Heart right ventricle (tissue), 16 donors: ENCODE measurements around the gene PIP5KL1. TPM values are rescaled to one million over a fixed set of nuclear protein-coding genes. Genes with fewer than 3 reads are reported as not detected.

Source experiments
- ATAC-seq, 8 donors: fragments of 200-7000 bp; cut with Tn5 transposase; one replicate each; pipeline ENCODE4 v1.9.1; 2020; ENCODE audit warnings: mild to moderate bottlenecking in 8 of 8, moderate library complexity in 8 of 8, moderate number of reproducible peaks in 1 of 8
- DNase-seq, 2 donors: peaks; one replicate each; pipeline ENCODE4 v3.0.0-alpha.2; 2020
- H3K27ac ChIP-seq, 10 donors: fragments of 200-600 bp; sonication (generic) in 2 of 10; one replicate each; pipeline versions ENCODE4 v1.5.0 to v1.8.0; 2020 to 2022; ENCODE audit warnings: mild to moderate bottlenecking in 3 of 10
- H3K27me3 ChIP-seq, 7 donors: fragments of 200-600 bp; one replicate each; pipeline ENCODE4 v1.8.0; 2021 to 2022; ENCODE audit warnings: mild to moderate bottlenecking in 2 of 7
- H3K36me3 ChIP-seq, 9 donors: fragments of 200-600 bp; sonication (generic) in 1 of 9; one replicate each; pipeline versions ENCODE4 v1.5.0 to v1.8.0; 2020 to 2022; ENCODE audit warnings: mild to moderate bottlenecking in 2 of 9
- H3K4me1 ChIP-seq, 9 donors: fragments of 200-600 bp; sonication (generic) in 1 of 9; one replicate each; pipeline versions ENCODE4 v1.5.0 to v1.8.0; 2020 to 2022; ENCODE audit warnings: mild to moderate bottlenecking in 4 of 9
- H3K4me3 ChIP-seq, 10 donors: fragments of 200-600 bp; sonication (generic) in 2 of 10; one replicate each; pipeline versions ENCODE4 v1.5.0 to v1.8.0; 2020 to 2022; ENCODE audit warnings: mild to moderate bottlenecking in 7 of 10, moderate library complexity in 2 of 10
- H3K9me3 ChIP-seq, 11 donors: fragments of 200-600 bp in 10 of 11; sonication (generic) in 2 of 11; one replicate each; pipeline versions ENCODE4 v1.5.0 to v1.8.0; 2013 to 2022; ENCODE audit warnings: mild to moderate bottlenecking in 2 of 11, control low read depth in 1 of 11, moderate library complexity in 1 of 11
- WGBS, 2 donors: extraction: QIAGEN DNeasy Blood & Tissue Kit; methylation state at CpG; one replicate each; pipeline ENCODE4 v1.1.7; 2013; ENCODE audit warnings: inconsistent platforms in 1 of 2; 5-methylcytosine and 5-hydroxymethylcytosine counted together
- intact Hi-C, 10 donors: fragments of 100-400 bp; cut with DNase I; formaldehyde crosslinking; loops; one replicate each; pipeline versions ENCODE4 v1.11.1 to v1.14.2; 2022
- polyA plus RNA-seq, 2 donors: library from polyadenylated mRNA; stranded (reverse); fragments of 200-250 nt; gene quantifications; one replicate each; pipeline ENCODE4 v1.2.3, GENCODE V29; 2013
- total RNA-seq, 10 donors: library from RNA; stranded (reverse); fragmentation: NEBNext Ultra II Directional in 3 of 10; extraction: Animal tissue kit (Norgen Biotek cat#: 25700) in 3 of 10; gene quantifications; one replicate each; pipeline versions ENCODE4 v1.2.1 to v1.2.4, GENCODE V29; 2021 to 2023
- TF ChIP-seq, protein P1 (sequence below), 9 donors: fragments of 200-600 bp; sonication (generic) in 2 of 9; IDR thresholded peaks; one replicate each; pipeline versions ENCODE4 v1.5.0 to v1.8.0; 2021 to 2022; ENCODE audit warnings: antibody characterized with exemption in 9 of 9, mild to moderate bottlenecking in 5 of 9, moderate library complexity in 1 of 9
- donor health status: Arrhythmogenic right ventricular cardiomyopathy.
- donor health status: ischemic (EF 13 %, LVEDD 7.1; RV severe dilation, severe dysfunction).
- donor health status: healthy with polysubstance abuse.
- donor health status: DM: no; HTN: yes; CAD: no.
- donor health status: DM: no; HTN: no; CAD: no.
- donor health status: ischemic (EF 25% LVEDD 6.9; RV normal size, moderate dysfunction).
- donor health status: ischemic (EF 25% LVEDD 5.7; RV mildly dilated, moderate dysfunction).
- donor health status: healthy.
- donor health status: DM: yes; HTN: yes; CAD: no.
- donor health status: Ischemic cardiomyopathy.
- donor health status: ischemic (EF 35%, LVEDD 5.7; RV mildly dilated, moderate dysfunction).
- donor health status: nonischemic (EF 11% LVEDD 7.7; RV severe dilation, severe dysfunction).
- donor health status: DM: yes; HTN: yes; CAD: no.
- donor health status: PGD.
- donor health status: ischemic (EF 29% LVEDD 5.4; RV normal size, mild dysfunction).
- donor health status: nonischemic (EF 23%, LVEDD 6.1; RV moderate dilation, normal function).

The PIP5KL1 gene
- total and polyA plus RNA-seq, 12 donors, result 0.25 to 0.59 (median 0.46) TPM; not detected in 4

DNA sequence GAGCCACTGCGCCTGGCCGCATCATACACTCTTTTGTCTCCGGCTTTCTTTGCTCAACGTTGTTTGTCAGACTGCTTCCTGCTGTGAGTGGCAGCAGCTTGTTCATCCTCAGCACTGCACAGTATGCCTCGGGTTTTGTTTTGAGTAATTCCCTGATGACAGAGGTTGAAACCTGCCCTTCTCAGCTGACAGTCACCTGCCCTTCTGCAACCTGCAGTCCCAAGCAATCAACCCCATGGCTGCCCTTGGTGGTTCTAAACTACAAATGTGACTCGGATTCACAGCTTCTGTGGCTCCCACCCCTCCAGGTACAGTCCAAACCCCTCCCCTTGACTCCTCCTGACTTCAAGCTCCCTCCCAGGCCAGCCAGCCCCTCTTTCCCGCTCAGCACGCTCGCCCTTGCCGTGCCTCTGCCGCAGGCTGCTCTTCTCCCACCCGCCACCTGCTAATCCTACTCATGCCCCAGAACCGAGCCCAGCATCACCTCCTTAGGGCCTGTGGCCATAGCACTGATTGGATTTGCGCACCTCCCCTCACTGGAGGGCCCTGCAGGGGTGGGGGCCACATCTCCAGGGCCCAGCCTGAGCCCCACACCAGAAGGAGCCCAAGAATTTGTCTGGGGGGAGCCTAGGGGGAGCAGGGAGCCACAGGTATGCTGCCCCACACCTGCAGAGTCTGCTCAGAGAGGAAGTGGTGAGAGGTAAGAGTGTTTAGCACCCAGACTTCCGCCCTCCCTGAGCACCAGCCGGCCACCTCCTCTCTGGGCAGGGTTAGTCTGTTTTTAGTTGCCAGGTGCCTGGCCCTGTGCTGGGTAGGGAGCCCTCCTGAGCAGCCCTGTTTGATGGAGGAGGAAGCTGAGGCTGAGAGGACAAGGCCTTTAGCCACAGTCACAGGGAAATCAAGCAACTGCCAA is 40.1 kb upstream of the PIP5KL1 start:
- intact Hi-C loops, result no loop called here
- peak overlapping the region in 1 of 10 donors; percentile 20 for H3K4me3 ChIP-seq
- ATAC-seq, result no peak
- H3K36me3 ChIP-seq, result no peaks in the 10 kb centered on the region
- 71 to 77% methylated on average over 16 of the region's 16 CpGs for WGBS, 2 donors
- no peaks in the 10 kb centered on the region for H3K27me3 ChIP-seq
- H3K27ac ChIP-seq, result peak overlapping the region in 6 of 10 donors; percentile 75 to 93 (median 80)
- TF ChIP-seq, protein P1, sequence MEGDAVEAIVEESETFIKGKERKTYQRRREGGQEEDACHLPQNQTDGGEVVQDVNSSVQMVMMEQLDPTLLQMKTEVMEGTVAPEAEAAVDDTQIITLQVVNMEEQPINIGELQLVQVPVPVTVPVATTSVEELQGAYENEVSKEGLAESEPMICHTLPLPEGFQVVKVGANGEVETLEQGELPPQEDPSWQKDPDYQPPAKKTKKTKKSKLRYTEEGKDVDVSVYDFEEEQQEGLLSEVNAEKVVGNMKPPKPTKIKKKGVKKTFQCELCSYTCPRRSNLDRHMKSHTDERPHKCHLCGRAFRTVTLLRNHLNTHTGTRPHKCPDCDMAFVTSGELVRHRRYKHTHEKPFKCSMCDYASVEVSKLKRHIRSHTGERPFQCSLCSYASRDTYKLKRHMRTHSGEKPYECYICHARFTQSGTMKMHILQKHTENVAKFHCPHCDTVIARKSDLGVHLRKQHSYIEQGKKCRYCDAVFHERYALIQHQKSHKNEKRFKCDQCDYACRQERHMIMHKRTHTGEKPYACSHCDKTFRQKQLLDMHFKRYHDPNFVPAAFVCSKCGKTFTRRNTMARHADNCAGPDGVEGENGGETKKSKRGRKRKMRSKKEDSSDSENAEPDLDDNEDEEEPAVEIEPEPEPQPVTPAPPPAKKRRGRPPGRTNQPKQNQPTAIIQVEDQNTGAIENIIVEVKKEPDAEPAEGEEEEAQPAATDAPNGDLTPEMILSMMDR (IDR thresholded peaks at IDR 0.05), result no peak
- peaks cover 68 to 100% (median 97%) of the 10 kb centered on the region in 9 donors for H3K4me1 ChIP-seq
- no peak for DNase-seq
- H3K9me3 ChIP-seq, result no peaks in the 10 kb centered on the region

DNA sequence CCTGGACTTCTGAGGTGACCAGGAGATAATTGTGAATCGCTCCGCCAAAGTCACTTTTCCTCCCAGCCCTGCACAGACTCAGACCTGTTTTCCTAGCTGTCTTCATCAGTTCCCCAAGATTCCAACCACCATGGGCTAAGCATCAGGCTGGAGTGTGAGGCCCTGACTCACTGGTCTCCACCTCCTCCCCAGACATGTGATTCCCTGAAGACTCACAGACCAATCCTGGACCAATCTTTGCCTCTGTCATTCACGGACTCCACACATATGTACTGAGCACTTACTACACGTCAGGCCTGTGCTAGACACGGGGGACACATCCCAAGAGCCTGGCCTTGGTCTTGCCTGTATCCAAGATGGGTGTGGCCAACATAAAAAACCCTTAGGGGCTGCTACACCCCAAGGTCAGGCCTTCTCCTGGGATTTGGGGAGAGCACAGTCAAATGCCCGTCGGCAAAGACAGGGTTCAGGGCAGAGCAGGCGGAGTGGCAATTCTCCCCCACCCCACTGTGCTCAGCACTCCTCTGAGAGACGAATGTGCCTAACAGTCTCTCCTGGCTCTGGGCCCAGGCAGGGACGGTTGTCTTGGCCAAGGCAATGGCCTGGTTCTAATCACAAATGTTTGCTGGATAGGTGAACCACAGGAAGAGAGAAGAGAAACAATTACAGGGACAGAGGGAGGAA is 38.3 kb upstream of the PIP5KL1 start:
- peak overlapping the region; percentile 9 to 93 (median 70) for H3K27ac ChIP-seq
- no peaks in the 10 kb centered on the region for H3K9me3 ChIP-seq
- no peak overlapping the region for H3K4me3 ChIP-seq
- TF ChIP-seq, protein P1 (IDR thresholded peaks at IDR 0.05), result no peak
- peak; percentile 76 to 80 for DNase-seq
- peak in 5 of 8 donors; percentile 18 to 46 (median 36) for ATAC-seq
- peaks cover 67 to 100% (median 97%) of the 10 kb centered on the region in 9 donors for H3K4me1 ChIP-seq
- no peaks in the 10 kb centered on the region for H3K36me3 ChIP-seq
- WGBS, 2 donors, result 44 to 48% methylated on average over 10 of the region's 10 CpGs
- intact Hi-C loops, result loop anchor here in 1 of 10 donors (10.0 kb wide), 1 partner anchor 1276 kb away; no protein-coding TSS in a partner anchor
- H3K27me3 ChIP-seq, result no peaks in the 10 kb centered on the region

DNA sequence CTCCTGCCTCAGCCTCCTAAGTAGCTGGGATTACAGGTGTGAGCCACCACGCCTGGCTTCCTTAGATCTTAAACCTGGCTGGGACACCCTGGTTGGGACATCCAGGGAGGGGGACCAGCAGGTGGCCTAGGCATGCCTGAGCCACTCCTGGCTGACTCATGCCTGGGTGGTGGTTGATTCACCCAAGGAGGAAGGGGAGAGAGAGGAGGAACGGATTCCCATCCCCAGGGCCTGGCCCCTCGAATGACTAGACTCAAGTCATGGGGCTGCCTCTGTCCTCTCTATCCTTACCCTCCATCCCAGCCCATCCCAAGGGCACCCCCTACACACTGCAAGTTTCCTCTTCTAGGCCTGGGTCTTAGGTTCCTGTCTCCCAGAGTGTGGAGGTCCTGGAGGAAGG is 37.5 kb upstream of the PIP5KL1 start:
- Histone ChIP-seq H3K4me1 (peaks cover 65 to 100% (median 97%) of the 10 kb centered on the region in 9 donors), H3K4me3 (no peak overlapping the region), H3K27ac (peak overlapping the region in 9 of 10 donors; percentile 45 to 93 (median 72)), H3K27me3 (no peaks in the 10 kb centered on the region), H3K9me3 (no peaks in the 10 kb centered on the region), H3K36me3 (no peaks in the 10 kb centered on the region)
- TF ChIP-seq, protein P1 (IDR thresholded peaks at IDR 0.05), result no peak
- WGBS, 2 donors, result 75 to 86% methylated on average over 3 of the region's 3 CpGs
- ATAC-seq, result no peak
- DNase-seq, result no peak
- intact Hi-C loops, result loop anchor here in 1 of 10 donors (10.0 kb wide), 1 partner anchor 1277 kb away; no protein-coding TSS in a partner anchor

DNA sequence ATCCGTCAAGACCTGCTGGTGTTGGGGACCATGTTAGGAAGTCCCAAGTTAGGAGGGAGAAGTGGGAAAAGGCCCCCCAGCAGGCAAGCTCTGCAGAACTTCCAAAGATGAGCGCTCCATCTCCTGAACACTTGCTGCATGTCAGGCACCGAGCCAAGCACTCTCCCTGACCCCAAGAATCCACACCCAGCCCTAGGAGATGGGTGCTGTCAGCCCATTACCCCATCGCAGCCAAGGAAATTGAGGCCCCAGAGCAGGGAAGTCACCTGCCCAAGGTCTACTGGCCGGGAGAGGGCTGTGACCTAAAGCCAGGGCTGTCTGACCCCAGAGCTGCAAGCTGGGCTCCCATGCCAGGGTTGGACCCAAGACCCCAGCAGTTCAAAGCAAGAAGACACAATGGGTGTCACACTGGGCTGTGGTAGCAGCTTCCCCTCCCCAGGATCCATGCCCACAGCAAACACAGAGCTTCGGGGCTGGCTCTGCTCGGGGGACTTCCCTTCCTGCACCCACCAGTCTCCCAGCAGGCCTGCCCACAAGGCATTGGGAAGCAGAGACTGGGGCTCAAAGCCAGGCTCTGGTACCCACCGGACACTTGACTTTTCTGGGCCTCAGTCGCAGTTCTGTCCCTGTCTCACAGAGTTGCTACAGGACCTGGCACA is 36.7 kb upstream of the PIP5KL1 start:
- intact Hi-C loops, result loop anchor here in 1 of 10 donors (10.0 kb wide), 1 partner anchor 1278 kb away; no protein-coding TSS in a partner anchor
- H3K4me1 ChIP-seq, result peaks cover 58 to 100% (median 97%) of the 10 kb centered on the region in 9 donors
- ATAC-seq, result no peak
- 68 to 78% methylated on average over 9 of the region's 9 CpGs for WGBS, 2 donors
- no peaks in the 10 kb centered on the region for H3K36me3 ChIP-seq
- no peak overlapping the region for H3K4me3 ChIP-seq
- TF ChIP-seq, protein P1 (IDR thresholded peaks at IDR 0.05), result no peak
- H3K27me3 ChIP-seq, result no peaks in the 10 kb centered on the region
- no peak for DNase-seq
- no peaks in the 10 kb centered on the region for H3K9me3 ChIP-seq
- H3K27ac ChIP-seq, result peak overlapping the region in 7 of 10 donors; percentile 19 to 93 (median 81)
